Gastroesophageal sphincter (tissue), 2 donors: ENCODE results near the gene FBLIM1.

Experiments used
- POLR2A ChIP-seq, 2 donors: fragments of 450-650 bp; IDR thresholded peaks; one replicate each; pipeline ENCODE4 v1.6.1; 2017; ENCODE audit warnings: antibody characterized with exemption in 2 of 2, mild to moderate bottlenecking in 2 of 2, moderate library complexity in 1 of 2
- POLR2AphosphoS5 ChIP-seq: sonication (generic); formaldehyde crosslinking; IDR thresholded peaks from one replicate; pipeline ENCODE4 v1.6.1; 2017; ENCODE audit warnings: antibody characterized with exemption

- TF ChIP-seq POLR2AphosphoS5 (no peak), POLR2A (IDR thresholded peaks at IDR 0.05) (no peak)
These were observed 11.2 kb upstream of the FBLIM1 start for GRCh38 chr1:15747378-15747777.
